ENCODE measurements around the gene BCLAF1.

BCLAF1 gene

GRCh38 chr6:136232701-136233100 is 56.9 kb downstream of the BCLAF1 start:
- Histone ChIP-seq H3K27me3 (ENCODE audit: control insufficient read depth, low read length) (no peaks in the 10 kb centered on the region), H3K4me3 (ENCODE audit: low read length) (no peak overlapping the region), H3K4me2 (ENCODE audit: low read length) (no peak overlapping the region), H3K4me1 (ENCODE audit: control insufficient read depth, low read length) (peaks cover 7% of the 10 kb centered on the region), H3K79me2 (ENCODE audit: control insufficient read depth, low read length) (no peaks in the 10 kb centered on the region), H3K9me3 (ENCODE audit: control insufficient read depth, insufficient read depth, low read length) (no peaks in the 10 kb centered on the region), H3K9me2 (replicated peaks; ENCODE audit: control insufficient read depth, low read length) (no peaks in the 10 kb centered on the region), H3K27ac (ENCODE audit: low read depth, low read length) (no peak overlapping the region), H3K36me3 (ENCODE audit: control insufficient read depth, low read length) (peaks cover 62% of the 10 kb centered on the region), H4K20me1 (ENCODE audit: control insufficient read depth, insufficient read depth, low read depth, low read length) (0 out of 2 replicates have a peak, but pooled peaks cover 3% of the 10 kb centered on the region), H3F3A (ENCODE audit: control insufficient read depth, insufficient read depth) (no peaks in the 10 kb centered on the region)
- TF ChIP-seq EZH2phosphoT487 (IDR thresholded peaks at IDR 0.05; ENCODE audit: borderline replicate concordance, low read length) = no peak
- no peak for TF ChIP-seq CTCF (IDR thresholded peaks at IDR 0.05; ENCODE audit: low read depth, low read length, poor library complexity, severe bottlenecking)

- TF ChIP-seq EZH2phosphoT487 (IDR thresholded peaks at IDR 0.05; ENCODE audit: borderline replicate concordance, low read length) (no peak), CTCF (IDR thresholded peaks at IDR 0.05; ENCODE audit: low read depth, low read length, poor library complexity, severe bottlenecking) (no peak)
- no peaks in the 10 kb centered on the region for H3K9me3 ChIP-seq (ENCODE audit: control insufficient read depth, insufficient read depth, low read length)
- no peaks in the 10 kb centered on the region for H3K27me3 ChIP-seq (ENCODE audit: control insufficient read depth, low read length)
- H3F3A ChIP-seq (ENCODE audit: control insufficient read depth, insufficient read depth) = no peaks in the 10 kb centered on the region
- H3K36me3 ChIP-seq (ENCODE audit: control insufficient read depth, low read length) = peaks cover 46% of the 10 kb centered on the region
- no peak overlapping the region for H3K27ac ChIP-seq (ENCODE audit: low read depth, low read length)
- 0 out of 2 replicates have a peak, but pooled peaks cover 3% of the 10 kb centered on the region for H4K20me1 ChIP-seq (ENCODE audit: control insufficient read depth, insufficient read depth, low read depth, low read length)
- no peak overlapping the region for H3K4me3 ChIP-seq (ENCODE audit: low read length)
- no peaks in the 10 kb centered on the region for H3K79me2 ChIP-seq (ENCODE audit: control insufficient read depth, low read length)
- H3K9me2 ChIP-seq (replicated peaks; ENCODE audit: control insufficient read depth, low read length) = no peaks in the 10 kb centered on the region
- no peak overlapping the region for H3K4me2 ChIP-seq (ENCODE audit: low read length)
- H3K4me1 ChIP-seq (ENCODE audit: control insufficient read depth, low read length) = peaks cover 7% of the 10 kb centered on the region
These were observed 59.3 kb downstream of the BCLAF1 start for GRCh38 chr6:136230219-136230853.

GRCh38 chr6:136228814-136229213 is 60.8 kb downstream of the BCLAF1 start:
- TF ChIP-seq CTCF (IDR thresholded peaks at IDR 0.05; ENCODE audit: low read depth, low read length, poor library complexity, severe bottlenecking) (no peak), EZH2phosphoT487 (IDR thresholded peaks at IDR 0.05; ENCODE audit: borderline replicate concordance, low read length) (no peak)
- Histone ChIP-seq H3K79me2 (ENCODE audit: control insufficient read depth, low read length) (no peaks in the 10 kb centered on the region), H3K27me3 (ENCODE audit: control insufficient read depth, low read length) (no peaks in the 10 kb centered on the region), H3K36me3 (ENCODE audit: control insufficient read depth, low read length) (peaks cover 34% of the 10 kb centered on the region), H3K4me1 (ENCODE audit: control insufficient read depth, low read length) (peaks cover 7% of the 10 kb centered on the region), H3K4me2 (ENCODE audit: low read length) (no peak overlapping the region), H4K20me1 (ENCODE audit: control insufficient read depth, insufficient read depth, low read depth, low read length) (0 out of 2 replicates have a peak, but pooled peaks cover 3% of the 10 kb centered on the region), H3K9me2 (replicated peaks; ENCODE audit: control insufficient read depth, low read length) (no peaks in the 10 kb centered on the region), H3K27ac (ENCODE audit: low read depth, low read length) (no peak overlapping the region), H3F3A (ENCODE audit: control insufficient read depth, insufficient read depth) (no peaks in the 10 kb centered on the region), H3K4me3 (ENCODE audit: low read length) (no peak overlapping the region), H3K9me3 (ENCODE audit: control insufficient read depth, insufficient read depth, low read length) (no peaks in the 10 kb centered on the region)
